HEK293T (cell line): ENCODE measurements around the gene CAPN11.

ENCODE experiments used
- ARNT ChIP-seq: fragments of 450-650 bp; IDR thresholded peaks from 2 replicates; pipeline ENCODE4 v1.6.1; 2017; ENCODE audit warnings: mild to moderate bottlenecking
- BHLHE40 ChIP-seq: fragments of 450-650 bp; IDR thresholded peaks from 2 replicates; pipeline ENCODE4 v1.6.1; 2016; ENCODE audit warnings: mild to moderate bottlenecking, moderate library complexity, borderline replicate concordance
- CTBP1 ChIP-seq: fragments of 450-650 bp; IDR thresholded peaks from 2 replicates; pipeline ENCODE4 v1.6.1; 2016; ENCODE audit warnings: borderline replicate concordance
- ELF4 ChIP-seq: fragments of 450-650 bp; IDR thresholded peaks from 2 replicates; pipeline ENCODE4 v1.6.1; 2017; ENCODE audit warnings: antibody characterized with exemption
- FOXA1 ChIP-seq: fragments of 450-650 bp; IDR thresholded peaks from 2 replicates; pipeline ENCODE4 v1.6.1; 2016; ENCODE audit warnings: mild to moderate bottlenecking
- FOXK2 ChIP-seq: fragments of 450-650 bp; IDR thresholded peaks from 2 replicates; pipeline ENCODE4 v1.6.1; 2016; ENCODE audit warnings: mild to moderate bottlenecking
- FOXM1 ChIP-seq: fragments of 450-650 bp; IDR thresholded peaks from 2 replicates; pipeline ENCODE4 v1.6.1; 2017; ENCODE audit warnings: mild to moderate bottlenecking, borderline replicate concordance
- HDGF ChIP-seq: fragments of 450-650 bp; IDR thresholded peaks from 2 replicates; pipeline ENCODE4 v1.6.1; 2017; ENCODE audit warnings: antibody characterized with exemption, borderline replicate concordance
- LEF1 ChIP-seq: fragments of 450-650 bp; IDR thresholded peaks from 2 replicates; pipeline ENCODE4 v1.6.1; 2017; ENCODE audit warnings: mild to moderate bottlenecking, borderline replicate concordance
- NFRKB ChIP-seq: fragments of 450-650 bp; IDR thresholded peaks from 2 replicates; pipeline ENCODE4 v1.6.1; 2016; ENCODE audit warnings: mild to moderate bottlenecking, moderate library complexity
- PKNOX1 ChIP-seq: fragments of 450-650 bp; IDR thresholded peaks from 2 replicates; pipeline ENCODE4 v1.6.1; 2016
- SP1 ChIP-seq: fragments of 450-650 bp; IDR thresholded peaks from 2 replicates; pipeline ENCODE4 v1.6.1; 2017
- SUZ12 ChIP-seq: fragments of 450-650 bp; IDR thresholded peaks from 2 replicates; pipeline ENCODE4 v1.6.1; 2016; ENCODE audit warnings: mild to moderate bottlenecking
- TARDBP ChIP-seq: fragments of 450-650 bp; IDR thresholded peaks from 2 replicates; pipeline ENCODE4 v1.6.1; 2016

DNA sequence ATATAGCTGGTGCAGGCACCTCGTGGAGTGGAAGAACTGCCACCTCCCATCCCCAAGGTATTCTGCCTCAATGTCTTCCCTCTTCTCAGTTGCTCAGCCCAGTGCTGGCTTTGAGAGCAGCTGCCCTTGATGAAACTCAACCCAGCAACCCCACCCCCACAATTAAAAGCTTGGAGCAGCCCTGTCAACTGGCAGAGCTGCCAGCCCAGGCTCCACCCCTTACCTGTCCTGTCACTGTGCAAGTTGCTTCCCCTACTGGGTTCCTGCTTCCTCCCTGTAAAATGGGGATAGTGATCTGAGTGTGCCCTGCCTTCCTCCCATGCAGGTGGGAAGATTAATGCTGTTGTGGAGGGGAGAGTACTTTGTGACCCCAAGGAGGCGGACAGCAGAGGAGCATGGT, 26.7 kb upstream of the CAPN11 start:
- TF ChIP-seq ARNT (no peak), BHLHE40 (no peak), LEF1 (no peak), FOXA1 (no peak), PKNOX1 (no peak), FOXM1 (no peak), TARDBP (no peak), HDGF (no peak), SUZ12 (no peak), ELF4 (no peak), SP1 (no peak), NFRKB (no peak), FOXK2 (no peak), CTBP1 (no peak)
